K562 (cell line): ENCODE results near the gene KNDC1. TPM values are rescaled to one million over a fixed set of nuclear protein-coding genes. Genes with fewer than 3 reads are reported as not detected.

Experiments used
- ATAC-seq: fragments of 200-7000 bp; cut with Tn5 transposase; 3 replicates; pipeline ENCODE4 v1.9.1; 2020; ENCODE audit warnings: moderate library complexity
- BruUV-seq: library from RNA; stranded (reverse); fragments of 400-500 nt; replicated peaks from 2 replicates; lab custom pipeline; 2021; lab: Mats Ljungman, UMichigan
- CTCF ChIA-PET: fragments of 300-600 bp; formaldehyde crosslinking; extraction: SDS; loops from one replicate; lab custom pipeline; 2021; ENCODE audit warnings: low intra/inter-chr PET ratio; lab: Yijun Ruan, JAX
- POLR2A ChIA-PET: fragments of 300-600, 350-650 bp; sonication (Branson Sonifier 250); formaldehyde crosslinking; extraction: SDS; loops from one replicate; lab custom pipeline; 2021; ENCODE audit warnings: antibody characterized with exemption, inconsistent platforms; lab: Yijun Ruan, JAX
- DNase-seq, 4 experiments: peaks; one replicate each; pipeline versions ENCODE4 v3.0.0 to v3.0.0-alpha.2; 2011 to 2018; ENCODE audit warnings: low spot score in 3 of 4, mixed read lengths in 3 of 4; ENCODE audit errors: extremely low read depth in 1 of 4
- FAIRE-seq: peaks from 2 replicates; lab custom pipeline; 2011; peaks lifted over from hg19 to GRCh38; lab: Jason Lieb, UNC
- H2AFZ ChIP-seq: 2 replicates; pipeline ENCODE4 v1.6.0; 2011; ENCODE audit warnings: low read depth, low read length, control low read depth, inconsistent platforms
- H3K27ac ChIP-seq: fragments of 200-600 bp; 3 replicates; pipeline ENCODE4 v1.8.0; 2011; ENCODE audit warnings: low read depth, mild to moderate bottlenecking, control low read depth, inconsistent platforms, low read length, moderate library complexity, mixed read lengths; ENCODE audit errors: extremely low read depth
- H3K27me3 ChIP-seq, 2 experiments: fragments of 300-600 bp in 1 of 2; 2 replicates in 1 of 2; 3 replicates in 1 of 2; pipeline versions ENCODE4 v1.6.0 to v1.8.0; 2011; ENCODE audit warnings: inconsistent platforms in 2 of 2, low read length in 2 of 2, mild to moderate bottlenecking in 1 of 2, mixed read lengths in 1 of 2, moderate library complexity in 1 of 2; ENCODE audit not compliant: control insufficient read depth in 2 of 2, insufficient read depth in 2 of 2
- H3K36me3 ChIP-seq: fragments of 300-600 bp; 3 replicates; pipeline ENCODE4 v1.8.0; 2011; ENCODE audit warnings: mild to moderate bottlenecking, low read length, inconsistent platforms; ENCODE audit not compliant: control insufficient read depth, insufficient read depth
- H3K4me1 ChIP-seq, 2 experiments: fragments of 200-600 bp in 1 of 2; replicated peaks in 1 of 2; 2 replicates in 1 of 2; 3 replicates in 1 of 2; pipeline versions ENCODE4 v1.5.1 to v1.8.0; 2011; ENCODE audit warnings: inconsistent platforms in 2 of 2, low read length in 2 of 2, mild to moderate bottlenecking in 1 of 2, mixed read lengths in 1 of 2, moderate library complexity in 1 of 2; ENCODE audit not compliant: control insufficient read depth in 2 of 2, insufficient read depth in 2 of 2
- H3K4me2 ChIP-seq: 2 replicates; pipeline ENCODE4 v1.6.1; 2011; ENCODE audit warnings: low read length, control low read depth, inconsistent platforms, mixed read lengths; ENCODE audit not compliant: insufficient read depth
- H3K4me3 ChIP-seq: fragments of 200-600 bp; sonication (generic), shearing (Covaris generic); 2 replicates; pipeline ENCODE4 v1.5.1; 2016; ENCODE audit warnings: control low read depth, inconsistent platforms
- H3K79me2 ChIP-seq: fragments of 200-600 bp; 3 replicates; pipeline ENCODE4 v1.8.0; 2011; ENCODE audit warnings: low read length, inconsistent platforms; ENCODE audit not compliant: control insufficient read depth, insufficient read depth
- H3K9ac ChIP-seq, 2 experiments: 2 replicates each; pipeline versions ENCODE4 v1.6.0 to v1.6.1; 2011; ENCODE audit warnings: low read depth in 2 of 2, low read length in 2 of 2, control low read depth in 1 of 2, inconsistent platforms in 1 of 2, mild to moderate bottlenecking in 1 of 2, mixed read lengths in 1 of 2; ENCODE audit not compliant: insufficient read depth in 1 of 2
- H3K9me1 ChIP-seq: one replicate; pipeline ENCODE4 v1.6.0; 2011; ENCODE audit warnings: inconsistent platforms, mild to moderate bottlenecking, low read length, moderate library complexity; ENCODE audit not compliant: control insufficient read depth, insufficient read depth
- H3K9me3 ChIP-seq: replicated peaks from 2 replicates; pipeline ENCODE4 v1.5.1; 2011; ENCODE audit warnings: low read depth, low read length, inconsistent platforms; ENCODE audit not compliant: control insufficient read depth, insufficient read depth
- H4K20me1 ChIP-seq: replicated peaks from 2 replicates; pipeline ENCODE4 v1.6.1; 2011; ENCODE audit warnings: low read length, inconsistent platforms, mixed read lengths; ENCODE audit not compliant: control insufficient read depth, insufficient read depth
- ATF3 ChIP-seq, 2 experiments: fragments of 450-650 bp in 1 of 2; sonication (generic) in 1 of 2; formaldehyde crosslinking in 1 of 2; IDR thresholded peaks in 1 of 2; conservative IDR thresholded peaks in 1 of 2; 2 replicates each; pipeline versions ENCODE4 v1.6.1 to v1.8.1; 2016 to 2023; ENCODE audit warnings: mild to moderate bottlenecking in 2 of 2, moderate library complexity in 2 of 2, inconsistent platforms in 1 of 2, missing genetic modification reagents in 1 of 2
- CBFB ChIP-seq: sonication (generic); formaldehyde crosslinking; IDR thresholded peaks from 2 replicates; pipeline ENCODE4 v1.4.0; 2020; ENCODE audit warnings: mild to moderate bottlenecking, missing genetic modification reagents
- ELK1 ChIP-seq: sonication (generic); formaldehyde crosslinking; IDR thresholded peaks from 2 replicates; pipeline ENCODE4 v1.8.1; 2022; ENCODE audit warnings: missing genetic modification reagents
- NCOA2 ChIP-seq, 2 experiments: fragments of 450-650 bp; IDR thresholded peaks; 2 replicates each; pipeline ENCODE4 v1.6.1; 2018; ENCODE audit warnings: mild to moderate bottlenecking in 2 of 2, moderate library complexity in 1 of 2; ENCODE audit not compliant: partially characterized antibody in 2 of 2
- PTTG1 ChIP-seq: fragments of 450-650 bp; IDR thresholded peaks from 2 replicates; pipeline ENCODE4 v1.6.1; 2016; ENCODE audit warnings: low read depth, mild to moderate bottlenecking, missing genetic modification characterization, missing compliant biosample characterization
- RBM14 ChIP-seq: fragments of 200-400 bp; formaldehyde crosslinking; IDR thresholded peaks from 2 replicates; pipeline ENCODE4 v1.6.1; 2018; ENCODE audit warnings: low read depth, mild to moderate bottlenecking, low read length, moderate library complexity, borderline replicate concordance; ENCODE audit not compliant: insufficient read depth
- SRSF1 ChIP-seq: fragments of 200-400 bp; formaldehyde crosslinking; IDR thresholded peaks from 2 replicates; pipeline ENCODE4 v1.6.1; 2017; ENCODE audit warnings: mild to moderate bottlenecking, low read depth, low read length, moderate library complexity
- YBX1 ChIP-seq: fragments of 450-650 bp; IDR thresholded peaks from 2 replicates; pipeline ENCODE4 v1.7.1; 2016; ENCODE audit warnings: mild to moderate bottlenecking
- ZBTB8A ChIP-seq: fragments of 450-650 bp; IDR thresholded peaks from 2 replicates; pipeline ENCODE4 v1.6.1; 2018; ENCODE audit warnings: mild to moderate bottlenecking, moderate library complexity; ENCODE audit not compliant: partially characterized antibody
- ZNF511 ChIP-seq: sonication (generic); formaldehyde crosslinking; IDR thresholded peaks from 2 replicates; pipeline ENCODE4 v1.8.0; 2022; ENCODE audit warnings: mild to moderate bottlenecking, missing genetic modification reagents
- WGBS: fragments of 100-300 bp; shearing (Covaris generic); methylation state at CpG from one replicate; pipeline ENCODE4 v1.1.6; 2016; ENCODE audit warnings: low coverage, mixed read lengths; ENCODE audit not compliant: insufficient coverage; ENCODE audit errors: missing lambda C conversion rate; 5-methylcytosine and 5-hydroxymethylcytosine counted together
- in situ Hi-C: fragments of 300-500 bp; cut with MboI; formaldehyde crosslinking; loops from 4 replicates; pipeline ENCODE4 v1.15.0; 2018; ENCODE audit warnings: inconsistent platforms, mixed read lengths
- intact Hi-C: fragments of 100-400 bp; cut with micrococcal nuclease; formaldehyde crosslinking; loops from 2 replicates; pipeline ENCODE4 v1.14.2; 2022
- polyA plus RNA-seq, 8 experiments: library from polyadenylated mRNA; depleted of rRNA in 4 of 8; stranded (reverse) in 5 of 8; unstranded in 3 of 8; fragments of >200 nt; fragmentation: Nextera tagmentation in 2 of 8; fragmentation: Illumina TruSeq in 1 of 8; extraction: Ambion mirVana in 2 of 8; extraction: Trizol in 1 of 8; gene quantifications; 2 replicates each; pipeline versions ENCODE4 v1.2.1 to v1.2.3, GENCODE V29; 2011 to 2014; ENCODE audit warnings: inconsistent platforms in 1 of 8, missing spikeins in 1 of 8
- total RNA-seq, 7 experiments: library from RNA; depleted of rRNA in 6 of 7; stranded (reverse); fragments of >200 nt in 6 of 7; fragmentation: Illumina TruSeq in 2 of 7; extraction: Trizol in 2 of 7; gene quantifications; 2 replicates each; pipeline versions ENCODE4 v1.2.1 to v1.2.3, GENCODE V29; 2011 to 2021; ENCODE audit warnings: low replicate concordance in 1 of 7

KNDC1 gene
- total and polyA plus RNA-seq, 9 of the 15 experiments (the other 6 are each of a cell fraction or from before 2014, with no cell fraction given) = 0.07 to 0.26 (median 0.11) TPM; not detected in 6

- TF ChIP-seq RBM14 (no peak), PTTG1 (no peak), NCOA2 (IDR thresholded peaks at IDR 0.05; ENCODE audit: partially characterized antibody in 2 of 2) (no peak)
These were observed 25.4 kb downstream of the KNDC1 start (continued) for GRCh38 chr10:133185421-133185820.

- FAIRE-seq = no peak
- H3K9ac ChIP-seq = no peak overlapping the region
- H3K36me3 ChIP-seq = no peaks in the 10 kb centered on the region
- H3K79me2 ChIP-seq = no peaks in the 10 kb centered on the region
- no peak overlapping the region for H2AFZ ChIP-seq
- DNase-seq = no peak
- BruUV-seq = no TSS peak
- H3K4me2 ChIP-seq = no peak overlapping the region
- H3K27me3 ChIP-seq = peaks cover 2 to 52% of the 10 kb centered on the region in 2 experiments; a peak in 4 of 5 replicates
- H3K9me3 ChIP-seq = no peaks in the 10 kb centered on the region
- ChIA-PET CTCF (no interaction called here), POLR2A (interaction anchor here (0.6 kb wide), 1 partner anchor 33 kb away, joined by 3 read pairs; no protein-coding TSS in a partner anchor)
- peaks cover 0 to 23% of the 10 kb centered on the region in 2 experiments; a peak in 2 of 5 replicates for H3K4me1 ChIP-seq
- intact Hi-C loops (no loop called here), in situ Hi-C loops (no loop called here)
- WGBS = 12% methylated on average over 9 of the region's 27 CpGs
- H3K27ac ChIP-seq = no peak overlapping the region
- H3K4me3 ChIP-seq = no peak overlapping the region
- H3K9me1 ChIP-seq = no peaks in the 10 kb centered on the region
- peaks cover 3% of the 10 kb centered on the region; the same call in 1 of the 2 replicates for H4K20me1 ChIP-seq
- TF ChIP-seq ATF3 (IDR thresholded peaks at IDR 0.05) (no peak), ATF3 (CRISPR knock-in tag; conservative IDR thresholded peaks at IDR 0.05) (no peak), CBFB (CRISPR knock-in tag) (no peak), YBX1 (no peak), SRSF1 (no peak), ZNF511 (CRISPR knock-in tag) (no peak), ZBTB8A (no peak), ELK1 (CRISPR knock-in tag) (no peak)
- ATAC-seq = no peak
These were observed 25.9 kb downstream of the KNDC1 start for GRCh38 chr10:133185916-133186315.
